ENCODE data around the gene SYT6.
"Not testable (repeated sequence)": the region's sequence is repeated elsewhere in the genome, so short reads cannot be mapped to it uniquely, and the experiment has no call there.

The SYT6 gene

DNA sequence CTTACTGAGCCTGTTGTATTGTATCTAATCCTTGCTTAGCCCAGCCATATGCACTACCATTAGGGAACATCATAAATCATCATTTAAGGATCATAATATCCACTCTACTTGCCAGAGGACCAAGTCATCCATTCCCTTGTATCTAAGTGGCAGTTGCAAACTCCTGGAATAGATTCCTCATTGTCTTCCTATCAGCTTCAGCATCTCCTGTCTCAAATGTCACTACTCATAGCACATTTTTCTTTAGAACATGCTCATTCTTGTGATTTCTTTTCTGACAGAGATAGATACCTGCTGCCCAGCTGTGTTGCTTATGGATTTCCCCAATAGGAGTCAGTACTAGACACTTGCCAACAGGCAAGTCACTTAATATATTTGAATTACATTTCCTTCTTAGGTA, 90.1 kb downstream of the SYT6 start:
- Histone ChIP-seq H4K20me1 (ENCODE audit: insufficient read depth) (no peaks in the 10 kb centered on the region), H3K79me2 (ENCODE audit: insufficient read depth, low read depth) (no peaks in the 10 kb centered on the region), H2AFZ (ENCODE audit: low read depth) (no peak overlapping the region), H3K4me2 (no peak overlapping the region), H3K9ac (no peak overlapping the region), H3K36me3 (ENCODE audit: insufficient read depth) (no peaks in the 10 kb centered on the region), H3K4me1 (ENCODE audit: low read depth, poor library complexity, severe bottlenecking) (no peaks in the 10 kb centered on the region), H3K27ac (no peak overlapping the region), H3K4me3 (IDR thresholded peaks at IDR 0.05; ENCODE audit: insufficient read depth, low read depth, low read length) (no peak overlapping the region), H3K27me3 (ENCODE audit: insufficient read depth, low read depth) (no peaks in the 10 kb centered on the region)
- TF ChIP-seq CTCF (conservative IDR thresholded peaks at IDR 0.05; ENCODE audit: low read depth, low read length): no peak

GRCh38 chr1:114062477-114063099, 91.1 kb downstream of the SYT6 start:
- H2AFZ ChIP-seq (ENCODE audit: low read depth): no peak overlapping the region

GRCh38 chr1:114061121-114061830, 92.4 kb downstream of the SYT6 start:
- H3K79me2 ChIP-seq (ENCODE audit: insufficient read depth, low read depth): no peaks in the 10 kb centered on the region
- no peak overlapping the region for H3K4me2 ChIP-seq
- no peaks in the 10 kb centered on the region for H3K27me3 ChIP-seq (ENCODE audit: insufficient read depth, low read depth)
- no peak overlapping the region for H2AFZ ChIP-seq (ENCODE audit: low read depth)
- H3K36me3 ChIP-seq (ENCODE audit: insufficient read depth): no peaks in the 10 kb centered on the region
- H3K27ac ChIP-seq: no peak overlapping the region
- no peak overlapping the region for H3K4me3 ChIP-seq (IDR thresholded peaks at IDR 0.05; ENCODE audit: insufficient read depth, low read depth, low read length)
- H3K4me1 ChIP-seq (ENCODE audit: low read depth, poor library complexity, severe bottlenecking): no peaks in the 10 kb centered on the region
- H4K20me1 ChIP-seq (ENCODE audit: insufficient read depth): no peaks in the 10 kb centered on the region
- H3K9ac ChIP-seq: no peak overlapping the region
- no peak for TF ChIP-seq CTCF (conservative IDR thresholded peaks at IDR 0.05; ENCODE audit: low read depth, low read length)

More at GRCh38 chr1:114062477-114063099, 91.1 kb downstream of the SYT6 start:
- Histone ChIP-seq H3K79me2 (ENCODE audit: insufficient read depth, low read depth) (no peaks in the 10 kb centered on the region), H3K36me3 (ENCODE audit: insufficient read depth) (no peaks in the 10 kb centered on the region), H3K4me2 (no peak overlapping the region), H3K9ac (no peak overlapping the region), H3K27me3 (ENCODE audit: insufficient read depth, low read depth) (no peaks in the 10 kb centered on the region), H4K20me1 (ENCODE audit: insufficient read depth) (no peaks in the 10 kb centered on the region), H3K27ac (no peak overlapping the region), H3K4me1 (ENCODE audit: low read depth, poor library complexity, severe bottlenecking) (no peaks in the 10 kb centered on the region), H3K4me3 (IDR thresholded peaks at IDR 0.05; ENCODE audit: insufficient read depth, low read depth, low read length) (no peak overlapping the region)
- TF ChIP-seq CTCF (conservative IDR thresholded peaks at IDR 0.05; ENCODE audit: low read depth, low read length): no peak

DNA sequence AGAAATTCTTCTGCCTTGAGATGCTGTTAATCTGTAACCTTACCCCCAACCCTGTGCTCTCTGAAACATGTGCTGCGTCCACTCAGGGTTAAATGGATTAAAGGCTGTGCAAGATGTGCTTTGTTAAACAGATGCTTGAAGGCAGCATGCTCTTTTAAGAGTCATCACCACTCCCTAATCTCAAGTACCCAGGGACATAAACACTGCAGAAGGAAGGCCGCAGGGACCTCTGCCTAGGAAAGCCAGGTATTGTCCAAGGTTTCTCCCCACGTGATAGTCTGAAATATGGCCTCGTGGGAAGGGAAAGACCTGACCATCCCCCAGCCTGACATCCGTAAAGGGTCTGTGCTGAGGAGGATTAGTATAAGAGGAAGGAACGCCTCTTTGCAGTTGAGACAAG, 95.4 kb downstream of the SYT6 start:
- not testable (repeated sequence) for H2AFZ ChIP-seq (ENCODE audit: low read depth); H3K27me3 ChIP-seq (ENCODE audit: insufficient read depth, low read depth); H3K36me3 ChIP-seq (ENCODE audit: insufficient read depth); H3K4me1 ChIP-seq (ENCODE audit: low read depth, poor library complexity, severe bottlenecking); H3K27ac ChIP-seq; H4K20me1 ChIP-seq (ENCODE audit: insufficient read depth); H3K4me2 ChIP-seq; H3K4me3 ChIP-seq (IDR thresholded peaks at IDR 0.05; ENCODE audit: insufficient read depth, low read depth, low read length); H3K79me2 ChIP-seq (ENCODE audit: insufficient read depth, low read depth); H3K9ac ChIP-seq

GRCh38 chr1:114054148-114054547, 99.5 kb downstream of the SYT6 start:
- no peak overlapping the region for H2AFZ ChIP-seq (ENCODE audit: low read depth)
- no peak overlapping the region for H3K4me2 ChIP-seq
- no peak overlapping the region for H3K27ac ChIP-seq
- no peak overlapping the region for H3K9ac ChIP-seq
- H3K27me3 ChIP-seq (ENCODE audit: insufficient read depth, low read depth): no peaks in the 10 kb centered on the region
- H3K4me3 ChIP-seq (IDR thresholded peaks at IDR 0.05; ENCODE audit: insufficient read depth, low read depth, low read length): no peak overlapping the region
- no peaks in the 10 kb centered on the region for H3K79me2 ChIP-seq (ENCODE audit: insufficient read depth, low read depth)
- no peaks in the 10 kb centered on the region for H4K20me1 ChIP-seq (ENCODE audit: insufficient read depth)
- no peaks in the 10 kb centered on the region for H3K4me1 ChIP-seq (ENCODE audit: low read depth, poor library complexity, severe bottlenecking)
- no peaks in the 10 kb centered on the region for H3K36me3 ChIP-seq (ENCODE audit: insufficient read depth)
- no peak for TF ChIP-seq CTCF (conservative IDR thresholded peaks at IDR 0.05; ENCODE audit: low read depth, low read length)
